BJ (cell line): ENCODE results near the gene CFAP126. TPM values are rescaled to one million over a fixed set of nuclear protein-coding genes. Genes with fewer than 3 reads are reported as not detected.
"Not testable (repeated sequence)": the region's sequence is repeated elsewhere in the genome, so short reads cannot be mapped to it uniquely, and the experiment has no call there.

Experiments
- CTCF ChIA-PET: fragments of 350-600 bp; formaldehyde crosslinking; extraction: SDS; loops from one replicate; lab custom pipeline; 2021; ENCODE audit warnings: antibody characterized with exemption, inconsistent platforms; lab: Yijun Ruan, JAX
- POLR2A ChIA-PET: fragments of 300-600 bp; sonication (Branson Sonifier 250); formaldehyde crosslinking; extraction: SDS; loops from one replicate; lab custom pipeline; 2021; ENCODE audit warnings: antibody characterized with exemption; lab: Charles Lee
- DNase-seq: peaks from one replicate; pipeline ENCODE4 v3.0.0-alpha.2; 2011; ENCODE audit warnings: low read depth
- H3K27me3 ChIP-seq: 2 replicates; pipeline ENCODE4 v1.6.0; 2011; ENCODE audit warnings: low read length; ENCODE audit not compliant: control insufficient read depth, insufficient read depth
- H3K36me3 ChIP-seq: 2 replicates; pipeline ENCODE4 v1.5.1; 2011; ENCODE audit warnings: low read length; ENCODE audit not compliant: control insufficient read depth, insufficient read depth
- H3K4me3 ChIP-seq: 2 replicates; pipeline ENCODE4 v1.5.1; 2011; ENCODE audit warnings: low read depth, mild to moderate bottlenecking, control low read depth, low read length
- CTCF ChIP-seq: IDR thresholded peaks from 2 replicates; pipeline ENCODE4 v1.5.1; 2011; ENCODE audit warnings: low read depth, mild to moderate bottlenecking, control low read depth, inconsistent platforms, low read length, moderate library complexity; ENCODE audit not compliant: insufficient read depth
- polyA minus RNA-seq: library from RNA; depleted of rRNA, polyadenylated mRNA; stranded (reverse); fragments of >200 nt; gene quantifications from 2 replicates; pipeline ENCODE4 v1.2.3, GENCODE V29; 2011; rRNA and poly(A)+ RNA removed
- polyA plus RNA-seq: library from polyadenylated mRNA; depleted of rRNA; stranded (reverse); fragments of >200 nt; gene quantifications from 2 replicates; pipeline ENCODE4 v1.2.3, GENCODE V29; 2011; rRNA removed

Gene CFAP126
- polyA plus RNA-seq (not detected in 2 replicates), polyA minus RNA-seq (not detected in 2 replicates)

GRCh38 chr1:161367684-161368400 lies at the start of gene CFAP126:
Gene CFAP126, minus strand, starts transcription at chr1:161367876. Its CDS starts 8 bp downstream, at chr1:161367868.
- POLR2A ChIA-PET, result no interaction called here
- no peak for DNase-seq
- CTCF ChIA-PET, result interaction anchor here (0.8 to 6.0 kb wide), 3 partner anchors 13 to 202 kb away, joined by 3 to 54 read pairs (median 3); no protein-coding TSS in a partner anchor

GRCh38 chr1:161413050-161413449 lies 45.4 kb upstream of the CFAP126 start:
- DNase-seq, POLR2A ChIA-PET, H3K4me3 ChIP-seq, H3K36me3 ChIP-seq, H3K27me3 ChIP-seq, CTCF ChIA-PET: not testable (repeated sequence)

More at GRCh38 chr1:161367684-161368400, at the start of gene CFAP126:
- no peak for TF ChIP-seq CTCF
- no peak within 1 kb of the TSS for H3K4me3 ChIP-seq
- no peaks in the 10 kb centered on the region for H3K27me3 ChIP-seq
- H3K36me3 ChIP-seq, result peaks cover 3% of the 10 kb centered on the region; the same call in 1 of the 2 replicates

GRCh38 chr1:161410636-161410970 lies 42.9 kb upstream of the CFAP126 start:
- H3K27me3 ChIP-seq, H3K36me3 ChIP-seq, DNase-seq, H3K4me3 ChIP-seq, CTCF ChIA-PET, POLR2A ChIA-PET: not testable (repeated sequence)

- H3K4me3 ChIP-seq, DNase-seq, CTCF ChIA-PET, H3K27me3 ChIP-seq, POLR2A ChIA-PET, H3K36me3 ChIP-seq: not testable (repeated sequence)
These were observed 42.4 kb upstream of the CFAP126 start for GRCh38 chr1:161409848-161410635.

- no peak for DNase-seq
- H3K4me3 ChIP-seq, result no peak overlapping the region
- ChIA-PET POLR2A (no interaction called here), CTCF (interaction anchor here (0.9 kb wide), 1 partner anchor 30 kb away, joined by 3 read pairs; no protein-coding TSS in a partner anchor)
- no peak for TF ChIP-seq CTCF
- H3K36me3 ChIP-seq, result no peaks in the 10 kb centered on the region
- peaks cover 2% of the 10 kb centered on the region for H3K27me3 ChIP-seq
These were observed 40.9 kb upstream of the CFAP126 start for GRCh38 chr1:161408429-161409052.

GRCh38 chr1:161407451-161407985 lies 39.8 kb upstream of the CFAP126 start:
- DNase-seq, result no peak
- POLR2A ChIA-PET, result no interaction called here
- CTCF ChIA-PET, result interaction anchor here (0.8 kb wide), 1 partner anchor 26 kb away, joined by 3 read pairs; no protein-coding TSS in a partner anchor

GRCh38 chr1:161406551-161406950 lies 38.9 kb upstream of the CFAP126 start:
- POLR2A ChIA-PET, result not testable (repeated sequence)

More at GRCh38 chr1:161407451-161407985, 39.8 kb upstream of the CFAP126 start:
- no peaks in the 10 kb centered on the region for H3K36me3 ChIP-seq
- H3K4me3 ChIP-seq, result no peak overlapping the region
- peaks cover 2% of the 10 kb centered on the region for H3K27me3 ChIP-seq
- no peak for TF ChIP-seq CTCF

More at GRCh38 chr1:161406551-161406950, 38.9 kb upstream of the CFAP126 start:
- H3K27me3 ChIP-seq, H3K4me3 ChIP-seq, H3K36me3 ChIP-seq, DNase-seq, CTCF ChIA-PET: not testable (repeated sequence)
